HG03442 (cell line): Measurements from ENCODE around the gene DCHS2.
"Not testable (repeated sequence)": the region's sequence is repeated elsewhere in the genome, so short reads cannot be mapped to it uniquely, and the experiment has no call there.

ENCODE experiments used
- ATAC-seq: cut with Tn5 transposase; IDR thresholded peaks from one replicate; pipeline ENCODE4 v1.9.1; 2021; ENCODE audit warnings: mild to moderate bottlenecking, moderate library complexity; ENCODE audit not compliant: unreplicated experiment

The DCHS2 gene

DNA sequence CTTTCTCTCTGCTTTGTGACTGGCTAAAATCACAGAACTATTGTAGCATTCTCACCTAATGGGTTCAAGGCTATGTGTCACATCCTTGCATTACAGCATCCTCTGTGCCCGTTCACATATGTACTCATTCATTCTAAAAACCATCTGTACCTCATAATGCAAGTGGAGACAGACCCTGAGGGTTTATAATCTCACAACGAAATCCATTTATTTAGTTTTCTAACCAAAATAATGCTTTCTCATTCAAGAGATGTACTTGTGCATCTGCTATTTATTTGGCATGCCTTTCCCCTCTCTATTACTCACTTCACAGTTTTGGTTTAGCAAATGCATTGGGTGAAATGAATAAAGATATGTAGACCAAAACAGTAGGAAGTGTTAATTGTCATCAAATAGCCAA, 261.5 kb downstream of the DCHS2 start:
- no peak for ATAC-seq

DNA sequence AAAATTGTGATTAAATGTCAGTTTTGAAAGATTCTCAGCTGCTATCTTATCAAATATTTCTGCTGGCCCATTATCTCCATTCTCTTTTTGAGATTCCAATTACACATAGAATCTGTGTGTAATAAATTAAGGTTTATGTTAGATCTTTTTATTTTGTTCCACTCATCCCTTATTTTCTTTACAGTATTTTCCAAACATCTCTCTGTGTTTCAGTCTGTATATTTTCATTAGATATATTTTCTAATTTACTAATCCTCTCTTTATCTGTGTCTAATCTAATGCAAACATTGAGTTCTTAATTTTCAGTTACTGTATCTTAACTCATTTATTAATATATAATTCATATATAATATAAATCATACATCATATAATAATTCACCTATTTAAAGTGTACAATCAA, 268.7 kb downstream of the DCHS2 start:
- ATAC-seq = no peak

DNA sequence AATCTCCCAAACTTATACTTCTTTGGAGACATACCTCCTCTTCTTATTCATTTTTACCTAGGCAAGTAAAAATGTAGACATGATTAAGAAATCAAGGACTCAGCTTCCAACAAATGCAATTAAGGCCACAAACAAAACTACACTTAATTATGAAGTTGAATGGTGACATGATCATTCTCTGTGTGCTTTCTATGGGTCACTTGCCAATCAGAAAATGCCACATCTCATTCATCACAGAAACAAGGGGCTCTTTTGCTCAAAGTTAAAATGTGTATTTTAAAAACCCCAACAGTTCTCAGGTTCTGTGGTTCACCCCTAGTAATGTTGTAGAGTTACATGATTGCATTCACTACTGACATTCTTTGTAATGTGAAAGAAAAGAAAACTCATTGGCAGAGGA, 273.5 kb downstream of the DCHS2 start:
- ATAC-seq = no peak

DNA sequence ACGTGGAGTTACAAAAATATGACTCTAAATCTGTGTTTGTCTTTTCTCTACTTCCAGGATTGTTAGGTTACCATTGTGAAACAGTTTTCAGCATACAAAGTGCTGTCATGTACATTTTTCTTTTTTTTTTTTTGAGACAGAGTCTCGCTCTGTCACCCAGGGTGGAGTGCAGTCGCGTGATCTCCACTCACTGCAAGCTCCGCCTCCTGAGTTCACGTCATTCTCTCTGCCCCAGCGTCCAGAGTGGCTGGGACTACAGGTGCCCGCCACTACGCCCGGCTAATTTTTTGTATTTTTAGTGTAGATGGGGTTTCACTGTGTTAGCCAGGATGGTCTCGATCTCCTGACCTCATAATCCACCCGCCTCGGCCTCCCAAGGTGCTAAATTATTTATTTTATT, 274.2 kb downstream of the DCHS2 start:
- not testable (repeated sequence) for ATAC-seq

DNA sequence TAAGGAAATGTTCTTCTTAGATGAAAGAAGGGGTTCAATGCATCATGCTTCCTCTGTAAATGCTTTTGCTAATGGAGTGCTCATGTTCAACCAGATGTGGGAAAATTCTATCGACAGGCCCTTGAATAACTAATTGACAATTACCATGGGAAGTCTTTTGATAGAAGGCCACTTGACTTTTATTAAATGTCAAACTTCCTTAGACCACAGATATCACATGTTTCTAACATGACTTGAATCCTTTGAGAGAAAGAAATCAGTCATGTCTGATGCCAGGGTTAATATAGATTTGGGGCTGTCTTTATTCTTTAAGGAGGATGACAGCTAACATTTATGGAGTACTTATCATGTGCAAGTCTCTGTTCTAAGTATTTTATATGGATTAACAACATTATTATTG, 280.1 kb downstream of the DCHS2 start:
- no peak for ATAC-seq

DNA sequence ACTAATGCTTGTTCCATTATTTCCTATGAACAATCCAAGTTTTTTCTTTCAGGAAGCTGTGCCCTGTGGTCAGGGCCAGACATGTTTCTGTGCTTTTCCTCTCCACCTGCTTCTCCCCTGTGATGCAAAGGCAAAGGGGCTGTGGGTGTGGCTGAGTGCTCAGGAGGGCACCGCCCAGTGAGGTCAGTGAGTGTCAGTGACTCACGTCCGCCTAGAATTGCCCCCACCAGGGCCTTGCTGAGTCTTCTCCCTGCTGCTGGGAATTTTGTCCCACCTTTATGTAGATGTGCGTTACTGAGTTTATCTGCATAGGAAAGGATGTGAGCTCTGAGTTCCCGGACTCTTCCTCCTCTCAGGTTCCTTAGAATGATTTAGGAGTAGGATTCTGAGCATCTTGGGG, 283.2 kb downstream of the DCHS2 start:
- ATAC-seq = no peak

DNA sequence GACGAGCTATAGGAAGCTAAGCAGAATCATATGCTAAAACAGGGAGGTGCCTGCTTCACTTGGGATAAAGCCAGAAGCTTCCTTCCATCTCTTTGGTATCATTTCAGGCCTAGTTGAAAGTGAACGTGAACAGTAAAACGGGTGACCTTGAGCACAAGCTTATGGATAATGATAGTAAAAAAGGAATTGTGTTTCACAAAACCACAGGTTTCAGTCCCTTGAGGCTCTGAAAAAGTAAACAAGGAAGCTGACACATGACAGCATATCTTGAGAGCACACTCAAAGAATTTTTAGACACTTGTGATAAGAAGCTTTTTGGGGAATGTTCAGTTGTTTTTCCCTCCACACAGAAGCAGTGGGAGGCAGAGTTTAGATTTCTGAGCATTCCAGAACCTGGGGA, 286.1 kb downstream of the DCHS2 start:
- ATAC-seq = no peak

DNA sequence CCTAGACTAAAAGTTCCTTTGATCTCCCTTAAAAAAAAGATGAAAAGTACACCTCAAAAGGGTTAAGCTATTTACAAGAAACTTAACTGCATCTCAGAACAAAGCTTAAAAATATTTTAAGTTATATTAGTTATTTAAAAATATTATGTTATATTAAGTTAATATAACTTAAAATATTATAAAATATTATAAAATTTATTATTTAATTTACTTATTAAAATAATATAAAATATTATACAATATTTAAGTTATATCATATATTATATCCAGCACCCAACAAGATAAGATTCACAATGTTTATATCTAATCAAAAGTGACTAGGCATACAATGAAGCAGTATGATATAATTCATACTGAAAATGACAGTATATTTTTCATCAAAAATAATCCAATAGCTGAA, 296.9 kb downstream of the DCHS2 start:
- no peak for ATAC-seq

DNA sequence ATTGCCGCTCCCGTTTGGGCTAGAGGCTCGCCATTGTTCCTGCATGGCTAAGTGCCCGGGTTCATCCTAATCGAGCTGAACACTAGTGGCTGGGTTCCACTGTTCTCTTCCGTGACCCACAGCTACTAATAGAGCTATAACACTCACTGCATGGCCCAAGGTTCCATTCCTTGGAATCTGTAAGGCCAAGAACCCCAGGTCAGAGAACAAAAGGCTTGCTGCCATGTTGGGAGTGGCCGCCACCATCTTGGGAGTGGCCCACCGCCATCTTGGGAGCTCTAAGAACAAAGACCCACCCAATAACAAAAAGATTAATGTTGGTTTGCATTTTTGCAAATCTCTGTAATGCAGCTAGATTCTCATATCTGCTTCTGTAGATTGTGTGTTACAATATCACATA, 299.0 kb downstream of the DCHS2 start:
- no peak for ATAC-seq

DNA sequence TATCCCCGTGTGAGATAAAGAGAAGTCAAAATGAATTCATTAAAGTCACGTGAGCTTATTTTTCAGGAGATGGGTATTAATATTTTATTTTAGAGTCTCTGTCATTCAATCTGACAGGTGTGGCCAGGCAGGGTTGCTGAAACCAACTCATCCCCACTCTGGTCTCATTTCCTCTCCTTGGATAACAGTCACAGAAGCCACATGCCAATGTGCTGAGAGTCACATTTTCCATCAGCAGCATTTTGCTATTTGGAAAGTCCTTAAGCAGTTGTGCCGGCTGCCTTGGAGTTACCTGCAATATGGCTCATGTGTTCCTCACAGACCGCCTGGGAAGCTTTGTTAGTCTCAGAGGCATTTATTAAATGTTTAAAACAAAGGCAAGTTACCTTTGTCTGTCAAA, 302.3 kb downstream of the DCHS2 start:
- no peak for ATAC-seq

DNA sequence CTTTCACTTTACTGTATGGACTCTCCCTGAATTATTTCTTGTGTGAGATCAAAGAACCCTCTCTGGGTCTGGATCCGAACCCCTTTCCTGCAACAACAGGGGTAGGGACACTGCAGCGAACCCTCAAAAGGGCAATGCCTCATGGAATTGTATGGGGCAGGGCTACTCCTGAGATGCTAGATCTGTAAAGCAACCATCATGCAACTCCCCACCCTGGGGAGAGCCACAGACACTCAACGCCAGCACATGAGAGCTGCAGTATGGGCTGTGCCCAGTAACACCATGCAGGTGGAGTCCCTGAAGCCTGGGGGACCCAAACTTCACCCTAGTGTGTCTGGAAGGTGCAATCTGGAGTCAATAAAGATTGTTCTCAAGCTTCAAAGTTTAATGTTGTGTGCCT, 304.7 kb downstream of the DCHS2 start:
- no peak for ATAC-seq

DNA sequence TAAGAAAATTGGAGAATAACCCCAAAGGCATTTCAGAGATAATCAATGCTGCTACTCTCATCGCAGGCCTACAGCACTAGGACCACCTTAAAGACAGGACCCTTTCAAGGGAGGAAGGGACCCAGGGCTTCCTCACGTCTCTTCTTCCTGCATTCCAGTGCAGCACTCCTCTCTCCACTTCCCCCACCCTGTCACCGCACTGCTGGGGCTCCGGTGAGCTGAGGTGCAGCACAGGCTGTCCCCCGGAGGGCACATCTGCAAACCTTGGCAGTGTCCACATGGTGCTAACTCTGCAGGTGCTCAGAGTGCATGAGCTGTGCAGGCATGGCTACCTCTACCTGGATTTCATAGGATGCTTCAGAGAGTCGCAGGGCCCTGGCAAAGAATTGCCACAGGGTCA, 305.6 kb downstream of the DCHS2 start:
- no peak for ATAC-seq

DNA sequence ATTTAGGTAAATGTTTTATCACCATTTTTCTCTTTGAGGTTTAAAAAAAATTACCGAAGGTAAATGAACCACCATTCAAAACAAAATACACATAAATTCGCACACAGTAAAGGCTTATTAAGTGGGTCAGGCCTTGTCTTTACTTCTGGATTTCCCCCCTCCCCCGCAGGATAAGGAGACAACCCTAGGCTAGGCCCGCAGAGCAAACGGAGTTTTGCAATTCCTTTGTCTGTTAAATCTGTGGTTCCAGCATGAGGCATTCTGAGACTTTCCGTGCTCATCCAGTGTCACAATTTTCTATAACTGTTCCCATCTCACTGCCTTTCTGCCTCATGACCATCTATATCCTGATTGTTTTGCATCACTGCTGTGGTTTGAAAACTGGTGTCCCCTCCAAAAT, 307.4 kb downstream of the DCHS2 start:
- ATAC-seq = no peak

DNA sequence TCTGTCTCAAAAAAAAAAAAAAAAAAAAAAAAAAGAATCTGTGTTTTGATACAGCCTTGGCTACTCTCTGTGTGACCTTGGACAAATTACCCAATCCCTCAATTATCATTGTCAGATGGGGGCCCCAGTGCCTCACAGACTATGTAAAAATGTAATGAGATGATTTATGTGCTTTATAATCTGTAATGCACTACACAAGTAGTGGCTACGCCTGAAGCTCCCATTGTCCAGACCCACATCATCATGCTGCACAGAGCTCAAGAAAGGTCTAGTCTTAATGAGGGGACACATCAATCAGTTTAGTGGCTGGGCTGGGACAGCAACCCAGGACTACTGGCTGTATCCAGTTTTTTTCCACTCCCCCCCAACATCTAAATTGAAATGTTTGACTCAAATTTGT, 308.3 kb downstream of the DCHS2 start:
- ATAC-seq = no peak
